Mammary epithelial cell (primary cell): ENCODE results near the gene EEFSEC.

Experiments used
- EZH2 ChIP-seq: IDR thresholded peaks from 2 replicates; pipeline ENCODE4 v1.6.1; 2012; ENCODE audit warnings: low read length, inconsistent platforms, borderline replicate concordance
- TF ChIP-seq, protein P1 (sequence below), 2 donors: IDR thresholded peaks in 1 of 2; conservative IDR thresholded peaks in 1 of 2; 2 replicates each; pipeline ENCODE4 v1.5.1; 2011 to 2012; ENCODE audit warnings: inconsistent platforms in 2 of 2, low read length in 2 of 2, mild to moderate bottlenecking in 2 of 2, control low read depth in 1 of 2, low read depth in 1 of 2; ENCODE audit not compliant: insufficient read depth in 1 of 2; ENCODE audit errors: extremely low read depth in 1 of 2

DNA sequence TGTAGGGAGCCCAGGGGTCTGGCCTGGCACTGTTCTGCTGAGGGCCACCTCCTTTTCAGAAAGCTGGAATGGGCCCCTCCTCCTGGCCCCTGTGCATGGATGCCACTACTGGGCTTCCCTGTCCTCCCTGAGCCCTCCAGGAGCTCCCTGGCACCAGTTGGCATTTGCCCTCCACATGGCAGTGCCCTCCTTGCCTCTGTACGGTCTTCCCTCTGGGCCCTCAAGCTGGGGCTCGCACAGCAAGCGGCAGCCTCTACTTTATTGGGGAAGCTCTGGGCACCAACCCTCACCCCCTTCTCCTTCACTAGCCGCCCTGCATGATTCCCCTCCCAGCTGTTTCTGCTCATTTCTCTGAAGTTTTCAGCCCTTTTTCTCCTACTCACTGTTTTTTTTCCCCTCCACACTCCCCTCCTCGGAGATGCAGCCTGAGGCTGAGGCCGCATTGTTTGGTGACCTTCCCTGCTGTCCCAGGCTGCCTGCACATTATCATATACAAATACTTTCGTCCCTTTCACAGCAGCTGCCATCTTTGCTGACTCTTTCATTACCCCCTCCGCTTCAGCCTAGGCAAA is 127.3 kb downstream of the EEFSEC start:
- TF ChIP-seq, protein P1, sequence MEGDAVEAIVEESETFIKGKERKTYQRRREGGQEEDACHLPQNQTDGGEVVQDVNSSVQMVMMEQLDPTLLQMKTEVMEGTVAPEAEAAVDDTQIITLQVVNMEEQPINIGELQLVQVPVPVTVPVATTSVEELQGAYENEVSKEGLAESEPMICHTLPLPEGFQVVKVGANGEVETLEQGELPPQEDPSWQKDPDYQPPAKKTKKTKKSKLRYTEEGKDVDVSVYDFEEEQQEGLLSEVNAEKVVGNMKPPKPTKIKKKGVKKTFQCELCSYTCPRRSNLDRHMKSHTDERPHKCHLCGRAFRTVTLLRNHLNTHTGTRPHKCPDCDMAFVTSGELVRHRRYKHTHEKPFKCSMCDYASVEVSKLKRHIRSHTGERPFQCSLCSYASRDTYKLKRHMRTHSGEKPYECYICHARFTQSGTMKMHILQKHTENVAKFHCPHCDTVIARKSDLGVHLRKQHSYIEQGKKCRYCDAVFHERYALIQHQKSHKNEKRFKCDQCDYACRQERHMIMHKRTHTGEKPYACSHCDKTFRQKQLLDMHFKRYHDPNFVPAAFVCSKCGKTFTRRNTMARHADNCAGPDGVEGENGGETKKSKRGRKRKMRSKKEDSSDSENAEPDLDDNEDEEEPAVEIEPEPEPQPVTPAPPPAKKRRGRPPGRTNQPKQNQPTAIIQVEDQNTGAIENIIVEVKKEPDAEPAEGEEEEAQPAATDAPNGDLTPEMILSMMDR (conservative IDR thresholded peaks at IDR 0.05 in 1 of 2, IDR thresholded peaks at IDR 0.05 in 1 of 2; ENCODE audit: extremely low read depth in 1 of 2, insufficient read depth in 1 of 2, low read depth in 1 of 2, low read length in 2 of 2), result no peak
- no peak for TF ChIP-seq EZH2
